Naive thymus-derived CD4-positive, alpha-beta T cell (primary cell): ENCODE results near the gene TMEM62. TPM values are rescaled to one million over a fixed set of nuclear protein-coding genes. Genes with fewer than 3 reads are reported as not detected.

Experiments
- ATAC-seq: fragments of 150-1000 bp; cut with Tn5 transposase; 2 replicates; pipeline ENCODE4 v1.10.0; 2021; ENCODE audit warnings: mild to moderate bottlenecking, moderate library complexity
- CTCF ChIA-PET: fragments of 350-600 bp; sonication (Branson Sonifier 250); formaldehyde crosslinking; loops from one replicate; lab custom pipeline; 2021; ENCODE audit warnings: antibody characterized with exemption; lab: Charles Lee
- POLR2A ChIA-PET: fragments of 350-600 bp; sonication (Branson Sonifier 250); formaldehyde crosslinking; loops from one replicate; lab custom pipeline; 2021; ENCODE audit warnings: antibody characterized with exemption, inconsistent platforms; lab: Charles Lee
- DNase-seq, 9 donors: peaks; one replicate each; pipeline versions ENCODE4 v3.0.0 to v3.0.0-alpha.2; 2020 to 2022; ENCODE audit warnings: mixed read lengths in 1 of 9
- H3K27ac ChIP-seq: one replicate; pipeline ENCODE4 v1.7.0; 2013; ENCODE audit warnings: mild to moderate bottlenecking, low read depth, low read length, moderate library complexity
- H3K27me3 ChIP-seq, 2 donors: one replicate each; pipeline ENCODE4 v1.7.0; 2013; ENCODE audit warnings: low read length in 2 of 2, mild to moderate bottlenecking in 2 of 2, moderate library complexity in 2 of 2; ENCODE audit not compliant: control insufficient read depth in 2 of 2, insufficient read depth in 2 of 2
- H3K36me3 ChIP-seq, 3 experiments: 1 replicate in 2 of 3; 2 replicates in 1 of 3; pipeline ENCODE4 v1.7.0; 2013; ENCODE audit warnings: low read length in 3 of 3, mild to moderate bottlenecking in 3 of 3, moderate library complexity in 1 of 3; ENCODE audit not compliant: insufficient read depth in 3 of 3, control insufficient read depth in 2 of 3
- H3K4me1 ChIP-seq, 2 donors: one replicate each; pipeline ENCODE4 v1.7.0; 2013; ENCODE audit warnings: low read length in 2 of 2, mild to moderate bottlenecking in 2 of 2, moderate library complexity in 1 of 2; ENCODE audit not compliant: control insufficient read depth in 2 of 2, insufficient read depth in 2 of 2
- H3K4me3 ChIP-seq: 2 replicates; pipeline ENCODE4 v1.7.0; 2013; ENCODE audit warnings: mild to moderate bottlenecking, low read length
- H3K9me3 ChIP-seq, 3 experiments: 1 replicate in 2 of 3; 2 replicates in 1 of 3; pipeline ENCODE4 v1.7.0; 2013; ENCODE audit warnings: low read length in 3 of 3; ENCODE audit not compliant: control insufficient read depth in 2 of 3
- H3K27ac Mint-ChIP-seq, 9 donors: one replicate each; pipeline ENCODE4 v1.8.0; 2020 to 2022; ENCODE audit warnings: mixed read lengths in 9 of 9, mild to moderate bottlenecking in 8 of 9, moderate library complexity in 5 of 9, inconsistent platforms in 2 of 9
- H3K27me3 Mint-ChIP-seq, 5 donors: one replicate each; pipeline ENCODE4 v1.8.0; 2021 to 2022; ENCODE audit warnings: mixed read lengths in 5 of 5, mild to moderate bottlenecking in 1 of 5
- H3K36me3 Mint-ChIP-seq, 5 donors: one replicate each; pipeline ENCODE4 v1.8.0; 2020 to 2022; ENCODE audit warnings: mixed read lengths in 5 of 5, mild to moderate bottlenecking in 3 of 5, inconsistent platforms in 1 of 5
- H3K4me1 Mint-ChIP-seq, 7 donors: one replicate each; pipeline ENCODE4 v1.8.0; 2020 to 2022; ENCODE audit warnings: mixed read lengths in 7 of 7, mild to moderate bottlenecking in 3 of 7, inconsistent platforms in 1 of 7
- H3K4me3 Mint-ChIP-seq, 10 donors: one replicate each; pipeline ENCODE4 v1.8.0; 2020 to 2022; ENCODE audit warnings: mild to moderate bottlenecking in 10 of 10, mixed read lengths in 10 of 10, moderate library complexity in 6 of 10, inconsistent platforms in 2 of 10
- H3K9me3 Mint-ChIP-seq, 11 donors: one replicate each; pipeline ENCODE4 v1.8.0; 2020 to 2022; ENCODE audit warnings: mixed read lengths in 11 of 11, mild to moderate bottlenecking in 4 of 11, inconsistent platforms in 1 of 11, moderate library complexity in 1 of 11
- intact Hi-C, 2 donors: fragments of 100-400 bp; cut with micrococcal nuclease; formaldehyde crosslinking; loops; one replicate each; pipeline ENCODE4 v1.15.1; 2023
- polyA plus RNA-seq, 2 donors: library from polyadenylated mRNA; unstranded; fragments of 300-500 nt; fragmentation: Illumina TruSeq; gene quantifications; one replicate each; pipeline ENCODE4 v1.2.3, GENCODE V29; 2021
- total RNA-seq, 6 experiments: library from RNA in 5 of 6; stranded (reverse) in 5 of 6; gene quantifications; 1 replicate in 5 of 6; 2 replicates in 1 of 6; pipeline ENCODE4 v1.2.3 and lab custom pipeline; 2021 to 2026

The TMEM62 gene
- total and polyA plus RNA-seq, 7 experiments from 2014 or later = 3.6 to 21.5 (median 15.2) TPM

- Histone ChIP-seq H3K27me3 (no peaks in the 10 kb centered on the region), H3K27ac (no peak overlapping the region), H3K4me3 (no peak overlapping the region), H3K9me3 (no peaks in the 10 kb centered on the region), H3K36me3 (no peaks in the 10 kb centered on the region), H3K4me1 (no peaks in the 10 kb centered on the region)
- peaks cover 11 to 33% (median 23%) of the 10 kb centered on the region in 5 donors for H3K27me3 Mint-ChIP-seq
- CTCF ChIA-PET = no interaction called here
- no peak for DNase-seq
- intact Hi-C loops = no loop called here
- no peak overlapping the region for H3K27ac Mint-ChIP-seq
- no peaks in the 10 kb centered on the region for H3K9me3 Mint-ChIP-seq
- no peak for ATAC-seq
- POLR2A ChIA-PET = no interaction called here
- no peak overlapping the region for H3K4me3 Mint-ChIP-seq
- H3K36me3 Mint-ChIP-seq = no peaks in the 10 kb centered on the region
- peaks cover 0 to 8% (median 4%) of the 10 kb centered on the region in 7 donors for H3K4me1 Mint-ChIP-seq
Measured at GRCh38 chr15:43207024-43207423, 73.6 kb downstream of the TMEM62 start.

- Mint-ChIP-seq H3K4me3 (no peak overlapping the region), H3K9me3 (no peaks in the 10 kb centered on the region), H3K27ac (peak overlapping the region in 1 of 9 donors; percentile 38), H3K4me1 (peaks cover 0 to 8% (median 4%) of the 10 kb centered on the region in 7 donors), H3K36me3 (no peaks in the 10 kb centered on the region), H3K27me3 (peaks cover 11 to 33% (median 23%) of the 10 kb centered on the region in 5 donors)
- DNase-seq (no peak), ATAC-seq (no peak)
- Histone ChIP-seq H3K36me3 (no peaks in the 10 kb centered on the region), H3K27me3 (no peaks in the 10 kb centered on the region), H3K27ac (no peak overlapping the region), H3K4me1 (no peaks in the 10 kb centered on the region), H3K4me3 (no peak overlapping the region), H3K9me3 (no peaks in the 10 kb centered on the region)
- ChIA-PET CTCF (no interaction called here), POLR2A (no interaction called here)
- intact Hi-C loops = no loop called here
Measured at GRCh38 chr15:43208052-43209002, 74.9 kb downstream of the TMEM62 start.

- ATAC-seq (no peak), DNase-seq (no peak)
- H3K9me3 Mint-ChIP-seq = peaks cover 0 to under 1% (median 0%) of the 10 kb centered on the region in 11 donors
- H3K4me3 Mint-ChIP-seq = no peak overlapping the region
- no peak overlapping the region for H3K27ac ChIP-seq
- H3K27me3 Mint-ChIP-seq = peaks cover 11 to 33% (median 23%) of the 10 kb centered on the region in 5 donors
- no peaks in the 10 kb centered on the region for H3K36me3 Mint-ChIP-seq
- peaks cover 0 to 5% (median 3%) of the 10 kb centered on the region in 7 donors for H3K4me1 Mint-ChIP-seq
- no peaks in the 10 kb centered on the region for H3K27me3 ChIP-seq
- no peaks in the 10 kb centered on the region for H3K9me3 ChIP-seq
- POLR2A ChIA-PET = no interaction called here
- no peak overlapping the region for H3K4me3 ChIP-seq
- intact Hi-C loops = no loop called here
- H3K4me1 ChIP-seq = no peaks in the 10 kb centered on the region
- peak overlapping the region in 1 of 9 donors; percentile 38 for H3K27ac Mint-ChIP-seq
- CTCF ChIA-PET = no interaction called here
- H3K36me3 ChIP-seq = no peaks in the 10 kb centered on the region
Measured at GRCh38 chr15:43209059-43209824, 75.9 kb downstream of the TMEM62 start.

GRCh38 chr15:43210172-43210745, 76.9 kb downstream of the TMEM62 start:
- no peak overlapping the region for H3K4me3 ChIP-seq
- no peak for ATAC-seq
- H3K36me3 Mint-ChIP-seq = no peaks in the 10 kb centered on the region
- CTCF ChIA-PET = interaction anchor here (1.1 kb wide), 1 partner anchor 15 kb away, joined by 8 read pairs; no protein-coding TSS in a partner anchor
- peaks cover 11 to 33% (median 23%) of the 10 kb centered on the region in 5 donors for H3K27me3 Mint-ChIP-seq
- H3K36me3 ChIP-seq = no peaks in the 10 kb centered on the region
- no peak overlapping the region for H3K27ac Mint-ChIP-seq
- peaks cover 0 to 1% (median 0%) of the 10 kb centered on the region in 7 donors for H3K4me1 Mint-ChIP-seq
- POLR2A ChIA-PET = no interaction called here
- no peaks in the 10 kb centered on the region for H3K4me1 ChIP-seq
- H3K9me3 ChIP-seq = no peaks in the 10 kb centered on the region
- peaks cover 0 to 1% (median 0%) of the 10 kb centered on the region in 11 donors for H3K9me3 Mint-ChIP-seq
- H3K4me3 Mint-ChIP-seq = no peak overlapping the region
- no peaks in the 10 kb centered on the region for H3K27me3 ChIP-seq
- no peak overlapping the region for H3K27ac ChIP-seq
- no peak for DNase-seq
- intact Hi-C loops = no loop called here

GRCh38 chr15:43210807-43211206, 77.4 kb downstream of the TMEM62 start:
- DNase-seq (no peak), ATAC-seq (no peak)
- H3K9me3 Mint-ChIP-seq = peaks cover 0 to 1% (median 0%) of the 10 kb centered on the region in 11 donors
- Histone ChIP-seq H3K9me3 (no peaks in the 10 kb centered on the region), H3K36me3 (no peaks in the 10 kb centered on the region), H3K4me3 (no peak overlapping the region), H3K27me3 (no peaks in the 10 kb centered on the region), H3K27ac (no peak overlapping the region), H3K4me1 (no peaks in the 10 kb centered on the region)
- ChIA-PET POLR2A (no interaction called here), CTCF (interaction anchor here (1.1 kb wide), 1 partner anchor 15 kb away, joined by 8 read pairs; no protein-coding TSS in a partner anchor)
- H3K36me3 Mint-ChIP-seq = no peaks in the 10 kb centered on the region
- peaks cover 11 to 33% (median 23%) of the 10 kb centered on the region in 5 donors for H3K27me3 Mint-ChIP-seq
- H3K4me1 Mint-ChIP-seq = peaks cover 0 to 1% (median 0%) of the 10 kb centered on the region in 7 donors
- no peak overlapping the region for H3K27ac Mint-ChIP-seq
- intact Hi-C loops = no loop called here
- no peak overlapping the region for H3K4me3 Mint-ChIP-seq

- H3K4me1 ChIP-seq = no peaks in the 10 kb centered on the region
- Mint-ChIP-seq H3K27me3 (peaks cover 11 to 33% (median 23%) of the 10 kb centered on the region in 5 donors), H3K27ac (no peak overlapping the region), H3K4me1 (peaks cover 0 to 1% (median 0%) of the 10 kb centered on the region in 7 donors), H3K36me3 (no peaks in the 10 kb centered on the region), H3K4me3 (no peak overlapping the region), H3K9me3 (peaks cover 0 to 1% (median 0%) of the 10 kb centered on the region in 11 donors)
- no peaks in the 10 kb centered on the region for H3K36me3 ChIP-seq
- CTCF ChIA-PET = interaction anchor here (1.1 kb wide), 1 partner anchor 14 kb away, joined by 8 read pairs; no protein-coding TSS in a partner anchor
- H3K9me3 ChIP-seq = no peaks in the 10 kb centered on the region
- intact Hi-C loops = no loop called here
- POLR2A ChIA-PET = no interaction called here
- no peaks in the 10 kb centered on the region for H3K27me3 ChIP-seq
- DNase-seq (no peak), ATAC-seq (no peak)
- no peak overlapping the region for H3K4me3 ChIP-seq
- no peak overlapping the region for H3K27ac ChIP-seq
Measured at GRCh38 chr15:43211224-43211735, 77.9 kb downstream of the TMEM62 start.
